ENCODE measurements around the gene ZC2HC1C.
A peak's percentile ranks its signal among the peaks of the same experiment; 100 is the strongest.

The ZC2HC1C gene

GRCh38 chr14:75069121-75069810 lies at the start of gene ZC2HC1C:
ZC2HC1C (plus strand) TSS chr14:75069641; CDS start chr14:75070574, 933 bp downstream.
- no peak for DNase-seq (ENCODE audit: low read depth, low spot score)

- DNase-seq (ENCODE audit: low read depth, low spot score) = no peak
Measured at GRCh38 chr14:75022655-75023054, 46.8 kb upstream of the ZC2HC1C start.

- DNase-seq (ENCODE audit: low read depth, low spot score) = no peak
Measured at GRCh38 chr14:75023108-75023507, 46.3 kb upstream of the ZC2HC1C start.

DNA sequence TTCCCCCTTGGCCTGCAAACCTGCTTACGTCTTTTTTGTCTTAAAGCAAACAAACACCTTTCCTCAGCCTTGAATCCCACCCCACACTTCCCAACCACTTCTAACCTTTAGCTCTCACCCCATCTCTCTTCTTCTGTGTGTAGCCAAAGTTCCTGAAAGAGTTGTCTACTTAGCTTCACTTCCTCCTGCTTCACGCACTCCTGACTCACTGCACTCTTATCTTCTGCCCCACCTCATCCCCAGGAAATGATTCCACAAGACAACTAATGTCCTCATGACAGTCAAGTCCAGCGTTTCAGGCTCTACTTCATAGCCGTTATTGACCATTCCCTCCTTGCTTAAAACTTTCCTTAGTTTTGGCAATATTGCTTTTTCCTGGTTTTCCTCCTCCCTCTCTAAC lies 44.4 kb upstream of the ZC2HC1C start:
- DNase-seq (ENCODE audit: low read depth, low spot score) = no peak

DNA sequence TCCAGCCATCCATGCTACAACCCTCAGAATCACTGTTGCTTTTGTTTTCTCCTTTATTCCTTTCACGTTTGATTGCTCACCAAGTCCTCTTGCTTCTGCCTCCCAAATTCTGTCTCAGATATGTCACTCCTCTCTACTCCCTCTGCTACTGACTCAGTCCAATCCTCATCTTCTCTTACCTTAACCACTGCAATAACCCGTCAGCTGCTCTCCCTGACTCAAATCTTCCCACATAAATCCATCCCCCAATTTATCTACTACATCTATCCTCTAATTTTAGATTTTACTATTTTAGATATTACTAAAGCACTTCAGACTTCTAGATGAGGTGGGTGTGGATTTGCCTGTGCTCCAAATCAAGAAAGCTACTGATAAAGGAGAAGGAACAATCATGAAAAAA lies 43.6 kb upstream of the ZC2HC1C start:
- no peak for DNase-seq (ENCODE audit: low read depth, low spot score)

- no peak for DNase-seq (ENCODE audit: low read depth, low spot score)
Measured at GRCh38 chr14:75030147-75030546, 39.3 kb upstream of the ZC2HC1C start.

GRCh38 chr14:75032939-75033338 lies 36.5 kb upstream of the ZC2HC1C start:
- no peak for DNase-seq (ENCODE audit: low read depth, low spot score)

GRCh38 chr14:75040507-75040906 lies 28.9 kb upstream of the ZC2HC1C start:
- no peak for DNase-seq (ENCODE audit: low read depth, low spot score)

- DNase-seq (ENCODE audit: low read depth, low spot score) = no peak
Measured at GRCh38 chr14:75040959-75041358, 28.5 kb upstream of the ZC2HC1C start.

GRCh38 chr14:75041613-75042012 lies 27.8 kb upstream of the ZC2HC1C start:
- no peak for DNase-seq (ENCODE audit: low read depth, low spot score)

DNA sequence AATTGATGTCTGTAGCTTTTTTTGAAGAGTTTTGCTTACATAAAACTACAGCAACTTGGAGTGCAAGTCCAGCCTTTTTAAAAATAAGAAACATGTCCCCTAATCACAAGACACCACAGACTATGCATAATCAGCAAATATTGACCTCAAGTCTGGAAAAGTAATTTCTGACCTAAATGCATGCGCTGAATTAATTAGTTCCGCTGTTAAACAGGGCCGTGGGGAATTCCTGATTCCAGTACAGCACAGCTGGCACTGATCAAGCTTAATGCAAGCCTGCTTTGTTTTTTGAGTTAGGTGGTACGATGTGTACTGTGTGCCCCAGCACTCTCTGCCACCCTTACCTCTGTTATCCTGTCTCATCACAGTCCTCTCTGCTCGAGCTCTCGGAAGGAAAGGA lies 27.4 kb upstream of the ZC2HC1C start:
- DNase-seq (ENCODE audit: low read depth, low spot score) = no peak

GRCh38 chr14:75044322-75044721 lies 25.1 kb upstream of the ZC2HC1C start:
- no peak for DNase-seq (ENCODE audit: low read depth, low spot score)

DNA sequence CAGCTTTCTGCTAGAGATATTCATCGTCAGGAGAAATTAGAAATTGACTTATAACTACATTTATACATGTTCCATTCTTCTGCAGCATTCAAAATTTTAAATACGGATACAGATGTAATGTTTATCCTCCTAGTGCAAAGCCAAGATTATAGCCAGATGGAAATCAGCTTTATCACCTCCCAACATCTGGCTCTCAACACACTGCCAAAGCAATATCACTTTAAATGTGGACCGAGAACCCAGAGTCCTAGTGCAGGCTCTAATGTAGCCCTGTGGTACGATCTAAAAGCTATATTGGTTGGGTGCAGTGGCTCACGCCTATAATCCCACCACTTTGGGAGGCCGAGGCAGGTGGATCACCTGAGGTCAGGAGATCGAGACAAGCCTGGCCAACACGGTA lies 24.7 kb upstream of the ZC2HC1C start:
- DNase-seq (ENCODE audit: low read depth, low spot score) = no peak

- no peak for DNase-seq (ENCODE audit: low read depth, low spot score)
Measured at GRCh38 chr14:75046275-75046674, 23.2 kb upstream of the ZC2HC1C start.

DNA sequence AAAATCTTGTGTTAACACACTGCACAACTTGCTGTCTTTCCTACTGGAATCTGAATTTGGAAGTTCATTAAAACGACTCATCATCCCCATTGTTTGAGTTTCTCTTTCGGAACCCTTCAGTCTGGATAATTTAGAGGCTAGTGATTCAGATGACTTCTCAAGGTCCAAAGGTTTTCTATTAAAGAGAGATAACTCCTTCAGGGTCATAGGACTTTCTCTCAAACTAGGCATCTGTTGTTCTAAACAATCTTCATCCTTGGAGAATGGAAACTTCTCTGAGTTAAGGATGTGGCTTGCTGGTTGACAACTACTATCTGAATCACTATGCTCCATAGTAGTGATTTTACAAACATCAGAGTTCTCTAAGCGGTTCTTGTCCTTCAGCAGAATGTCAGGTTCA lies 22.5 kb upstream of the ZC2HC1C start:
- DNase-seq (ENCODE audit: low read depth, low spot score) = no peak

- DNase-seq (ENCODE audit: low read depth, low spot score) = no peak
Measured at GRCh38 chr14:75047506-75047905, 21.9 kb upstream of the ZC2HC1C start.

DNA sequence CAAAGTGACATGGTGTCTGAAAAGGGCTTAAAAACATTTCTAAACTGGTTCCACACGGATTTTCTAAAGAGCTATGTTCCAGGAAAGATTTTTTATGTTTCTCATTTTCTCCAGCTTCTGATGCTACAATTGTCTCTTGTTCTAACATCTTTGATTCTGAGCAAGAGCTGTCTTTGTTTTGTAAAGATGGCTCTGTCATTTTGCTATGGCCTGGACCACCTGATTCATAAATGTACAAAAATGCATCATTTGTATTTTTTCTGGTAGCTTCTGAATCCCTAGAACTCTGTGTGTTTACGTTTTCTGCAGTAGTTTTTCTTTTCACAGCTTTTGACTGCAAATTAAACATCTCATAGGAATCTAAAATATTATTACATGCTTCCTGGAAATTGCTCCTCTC lies 21.3 kb upstream of the ZC2HC1C start:
- DNase-seq (ENCODE audit: low read depth, low spot score) = no peak

DNA sequence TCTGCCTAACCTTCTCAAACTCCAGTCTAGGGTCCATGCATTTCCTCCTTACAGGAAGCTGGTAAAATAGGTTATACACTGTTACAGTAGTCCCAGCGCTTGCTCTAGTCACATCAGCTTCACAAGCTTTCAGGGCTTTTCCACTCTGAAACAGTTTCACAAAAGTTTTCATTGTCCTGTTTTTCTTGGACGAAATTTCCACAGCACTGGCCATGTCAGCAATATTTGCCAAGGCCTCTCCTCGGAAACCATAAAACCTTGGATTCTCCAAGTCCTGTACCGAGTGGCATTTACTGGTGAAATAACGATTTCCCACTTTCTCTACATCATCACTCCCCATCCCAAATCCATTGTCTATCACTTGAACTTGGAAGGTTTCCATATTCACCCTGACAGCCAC lies 20.3 kb upstream of the ZC2HC1C start:
- DNase-seq (ENCODE audit: low read depth, low spot score) = no peak

- no peak for DNase-seq (ENCODE audit: low read depth, low spot score)
Measured at GRCh38 chr14:75049731-75050201, 19.7 kb upstream of the ZC2HC1C start.

GRCh38 chr14:75050852-75051555 lies 18.4 kb upstream of the ZC2HC1C start, which contains the start of gene MLH3:
MLH3 (minus strand) TSS chr14:75051467; CDS start chr14:75049655, 1,812 bp downstream.
- DNase-seq (ENCODE audit: low read depth, low spot score) = peak; percentile 42

- no peak for DNase-seq (ENCODE audit: low read depth, low spot score)
Measured at GRCh38 chr14:75051556-75051899, 17.9 kb upstream of the ZC2HC1C start.

GRCh38 chr14:75053396-75054291 lies 15.8 kb upstream of the ZC2HC1C start:
- no peak for DNase-seq (ENCODE audit: low read depth, low spot score)
